Gastroesophageal sphincter (tissue), 3 donors: ENCODE data around the gene FYN.

Source experiments
- POLR2A ChIP-seq, 2 donors: fragments of 450-650 bp; IDR thresholded peaks; one replicate each; pipeline ENCODE4 v1.6.1; 2017; ENCODE audit warnings: antibody characterized with exemption in 2 of 2, mild to moderate bottlenecking in 2 of 2, moderate library complexity in 1 of 2
- TF ChIP-seq, protein P1 (sequence below), 4 experiments: fragments of 200-600 bp in 2 of 4; fragments of 450-650 bp in 2 of 4; sonication (generic) in 1 of 4; IDR thresholded peaks; one replicate each; pipeline ENCODE4 v1.5.1; 2017 to 2019; ENCODE audit warnings: antibody characterized with exemption in 4 of 4, mild to moderate bottlenecking in 2 of 4, moderate library complexity in 2 of 4

DNA sequence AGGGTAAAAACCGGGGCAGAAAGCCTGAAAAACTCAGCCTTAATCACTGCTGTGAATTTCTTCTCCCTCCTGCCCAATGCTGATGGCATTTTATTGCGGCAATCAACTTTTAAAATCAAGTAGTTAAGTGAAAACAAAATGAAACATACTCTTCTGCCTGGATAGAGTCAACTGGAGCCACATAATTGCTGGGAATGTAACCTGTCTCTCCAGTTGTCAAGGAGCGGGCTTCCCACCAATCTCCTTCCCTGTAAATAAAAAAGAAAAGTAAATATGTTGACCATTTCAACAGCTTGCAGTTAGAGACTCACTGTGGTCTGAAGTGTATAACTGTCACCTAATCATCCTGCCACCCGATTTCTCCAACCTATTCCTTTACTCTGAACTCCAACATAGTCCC lies 165.5 kb downstream of the FYN start:
- no peak for TF ChIP-seq POLR2A (IDR thresholded peaks at IDR 0.05)
- TF ChIP-seq, protein P1, sequence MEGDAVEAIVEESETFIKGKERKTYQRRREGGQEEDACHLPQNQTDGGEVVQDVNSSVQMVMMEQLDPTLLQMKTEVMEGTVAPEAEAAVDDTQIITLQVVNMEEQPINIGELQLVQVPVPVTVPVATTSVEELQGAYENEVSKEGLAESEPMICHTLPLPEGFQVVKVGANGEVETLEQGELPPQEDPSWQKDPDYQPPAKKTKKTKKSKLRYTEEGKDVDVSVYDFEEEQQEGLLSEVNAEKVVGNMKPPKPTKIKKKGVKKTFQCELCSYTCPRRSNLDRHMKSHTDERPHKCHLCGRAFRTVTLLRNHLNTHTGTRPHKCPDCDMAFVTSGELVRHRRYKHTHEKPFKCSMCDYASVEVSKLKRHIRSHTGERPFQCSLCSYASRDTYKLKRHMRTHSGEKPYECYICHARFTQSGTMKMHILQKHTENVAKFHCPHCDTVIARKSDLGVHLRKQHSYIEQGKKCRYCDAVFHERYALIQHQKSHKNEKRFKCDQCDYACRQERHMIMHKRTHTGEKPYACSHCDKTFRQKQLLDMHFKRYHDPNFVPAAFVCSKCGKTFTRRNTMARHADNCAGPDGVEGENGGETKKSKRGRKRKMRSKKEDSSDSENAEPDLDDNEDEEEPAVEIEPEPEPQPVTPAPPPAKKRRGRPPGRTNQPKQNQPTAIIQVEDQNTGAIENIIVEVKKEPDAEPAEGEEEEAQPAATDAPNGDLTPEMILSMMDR (IDR thresholded peaks at IDR 0.05), result no peak
